Activated CD4-positive, CD25-positive, alpha-beta regulatory T cell treated with anti-CD3 and anti-CD28 coated beads, Interleukin-2, amount 50 U/mL, for 72 hours (primary cell): ENCODE data around the gene ODAD3.
"Not testable (repeated sequence)": the region's sequence is repeated elsewhere in the genome, so short reads cannot be mapped to it uniquely, and the experiment has no call there.

ENCODE experiments used
- DNase-seq: peaks from one replicate; pipeline ENCODE4 v3.0.0; 2021

ODAD3 gene

DNA sequence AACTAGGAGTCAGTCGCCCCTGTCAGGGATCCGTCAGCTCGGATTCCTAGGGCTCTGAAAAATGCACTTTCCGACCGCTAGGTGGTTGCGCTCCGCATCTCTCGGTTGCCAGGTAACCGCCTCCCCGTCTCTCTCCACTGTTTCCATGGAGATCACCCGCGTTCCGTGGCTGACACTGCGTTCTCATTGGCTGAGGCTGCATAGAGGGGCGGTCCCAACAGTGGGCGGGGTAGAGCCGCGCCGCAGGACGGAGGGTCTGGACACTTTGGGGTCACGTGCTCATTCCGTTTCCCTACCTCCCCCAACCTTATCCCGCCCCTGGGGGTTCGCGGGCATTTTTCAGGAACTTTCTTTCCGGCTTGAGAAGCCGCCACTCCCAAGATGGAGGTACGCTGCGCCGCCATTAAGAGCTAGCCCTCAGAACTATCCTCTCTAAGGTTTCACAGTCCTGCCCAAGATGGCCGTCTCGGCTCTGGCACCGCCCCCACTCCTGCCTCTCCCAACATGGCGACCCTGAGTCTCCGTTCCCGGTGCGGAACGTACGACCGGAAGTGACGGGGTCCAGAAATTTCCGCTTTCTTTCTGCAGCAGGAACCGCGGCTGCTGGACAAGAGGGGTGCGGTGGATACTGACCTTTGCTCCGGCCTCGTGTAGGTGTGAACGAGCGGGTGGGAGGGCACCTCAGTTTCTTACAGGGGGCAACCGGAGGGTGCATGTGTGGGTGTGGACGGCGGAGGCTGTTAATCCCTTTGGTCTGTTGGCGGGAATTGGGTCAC lies at the start of gene ODAD3, which contains the start of gene PRKCSH:
TSS of gene ODAD3 (minus strand) at position 65 of the 776 bp plus-strand sequence. CDS start 105 bp downstream, outside the sequence.
TSS of gene PRKCSH (plus strand) at position 579 of the 776 bp plus-strand sequence. CDS start 483 bp downstream, outside the sequence.
- peak; percentile 96 for DNase-seq

GRCh38 chr19:11483366-11484111 lies 48.6 kb upstream of the ODAD3 start:
- no peak for DNase-seq

DNA sequence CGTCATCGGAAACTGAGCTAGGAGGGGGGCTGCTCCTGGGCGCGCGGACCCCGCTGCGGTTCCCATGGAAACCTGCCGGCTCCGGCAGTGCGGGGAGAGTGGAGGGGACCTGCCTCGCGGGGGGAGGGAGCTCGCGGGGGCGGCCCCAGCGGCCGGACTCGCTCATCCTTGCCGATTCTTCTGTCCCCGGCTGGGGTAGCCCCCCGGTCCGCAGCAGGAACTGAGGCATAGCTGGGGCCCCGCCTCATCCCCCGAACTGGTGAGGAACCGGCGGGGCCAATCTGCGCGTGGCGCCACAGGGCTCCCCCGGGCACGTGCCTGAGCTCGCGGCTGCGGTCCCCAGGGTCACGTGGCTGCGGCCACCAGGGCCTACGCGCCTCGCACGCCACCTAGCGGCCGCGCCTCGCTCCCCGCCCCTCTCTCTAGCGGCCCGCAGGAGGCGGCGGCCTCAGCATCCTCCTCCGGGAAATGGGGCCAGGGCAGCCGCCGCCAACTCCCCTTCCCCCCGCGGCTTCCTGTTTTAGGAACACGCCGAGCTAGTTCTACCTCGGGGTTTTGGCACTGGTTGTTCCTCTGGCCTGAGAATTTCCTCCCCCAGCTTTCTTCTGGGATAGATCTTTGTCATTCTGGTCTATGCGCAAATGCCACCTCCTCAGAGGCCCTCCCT lies 47.6 kb upstream of the ODAD3 start:
- peak; percentile 94 for DNase-seq

DNA sequence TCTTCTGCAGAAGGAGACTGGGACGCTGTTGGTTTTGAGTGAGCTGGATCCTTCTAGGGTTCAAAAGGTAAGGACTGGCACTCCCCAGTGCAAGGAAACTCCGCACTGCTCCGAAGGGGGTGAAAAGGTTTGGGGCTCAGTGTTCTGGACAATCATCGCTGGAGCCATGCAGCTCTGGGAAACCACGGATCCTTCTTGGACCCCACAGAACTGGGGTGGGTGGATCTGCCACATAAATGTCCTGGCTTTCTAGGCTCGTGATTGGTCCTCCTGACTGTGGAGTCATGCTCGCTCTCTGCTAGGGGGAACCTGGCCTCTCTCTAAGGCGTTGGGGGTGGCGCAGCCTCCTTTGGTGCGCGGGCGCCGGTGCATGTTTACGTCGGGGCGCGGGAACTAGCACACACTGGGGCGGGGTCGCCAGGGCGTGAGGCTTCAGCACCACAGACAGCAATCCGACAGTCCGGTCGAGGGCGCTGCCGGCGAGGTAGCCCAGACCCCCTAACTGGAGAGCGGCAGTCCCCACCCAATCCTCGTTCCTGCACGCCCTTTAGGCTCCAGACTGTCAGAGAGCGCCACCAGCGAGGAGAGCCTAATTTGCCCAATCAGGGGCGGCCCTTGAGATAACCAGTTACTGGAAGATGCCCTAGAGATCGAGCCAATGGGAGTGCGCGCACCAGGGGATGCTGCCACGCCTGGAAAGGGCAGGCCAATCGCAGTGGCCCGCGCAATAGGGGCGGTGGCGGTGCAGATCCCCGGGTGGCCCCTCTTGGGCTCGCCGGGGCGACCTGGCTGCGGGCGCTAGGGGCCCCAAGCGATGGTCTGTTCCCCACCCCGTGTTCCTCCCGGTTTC lies 46.8 kb upstream of the ODAD3 start:
- peak; percentile 63 for DNase-seq

DNA sequence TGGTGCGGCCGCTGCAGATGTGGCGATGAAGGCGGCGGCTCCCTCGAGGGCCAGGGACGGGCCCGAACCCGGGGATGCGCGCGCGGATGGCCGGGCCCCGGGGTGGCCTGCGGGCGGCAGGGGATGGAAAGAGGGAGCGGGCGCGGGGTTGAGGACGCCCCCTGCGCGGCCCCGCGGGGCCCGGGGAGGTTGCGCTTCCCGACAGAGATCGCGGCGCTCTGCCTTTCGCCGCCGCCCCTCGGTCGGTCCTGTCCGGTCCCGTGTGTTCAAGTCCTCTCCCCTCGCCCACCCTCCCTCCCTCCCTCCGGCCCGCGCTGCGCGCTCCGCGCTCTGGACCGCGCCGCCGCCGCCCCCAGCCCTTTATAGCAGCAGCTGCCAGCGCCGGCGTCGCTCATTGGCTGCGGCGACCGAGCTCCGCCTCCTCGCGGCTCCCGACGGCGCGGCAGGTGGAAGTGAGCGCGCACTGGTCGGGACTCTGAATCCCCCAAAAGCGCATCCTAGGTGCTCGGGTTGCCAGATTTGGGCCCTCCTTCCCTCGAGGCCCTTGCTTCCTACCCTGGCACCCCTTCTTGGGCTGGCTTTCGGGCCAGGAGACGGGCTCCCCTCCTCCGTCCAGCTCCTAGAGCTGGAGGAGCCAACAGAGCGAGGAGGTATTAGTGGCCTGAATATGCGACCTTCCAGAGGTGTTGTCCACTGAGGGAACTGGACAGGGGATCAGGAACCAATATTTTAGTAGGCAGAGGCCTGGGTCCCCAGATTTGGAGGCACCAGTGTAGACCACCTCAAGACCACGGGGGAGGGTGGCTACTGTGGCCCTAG lies 46.0 kb upstream of the ODAD3 start, which contains the start of gene ELAVL3:
TSS of gene ELAVL3 (minus strand) at position 332 of the 819 bp plus-strand sequence. CDS start 438 bp downstream, outside the sequence.
- no peak for DNase-seq

- DNase-seq = no peak
Observed at GRCh38 chr19:11479898-11480714, 45.2 kb upstream of the ODAD3 start.

DNA sequence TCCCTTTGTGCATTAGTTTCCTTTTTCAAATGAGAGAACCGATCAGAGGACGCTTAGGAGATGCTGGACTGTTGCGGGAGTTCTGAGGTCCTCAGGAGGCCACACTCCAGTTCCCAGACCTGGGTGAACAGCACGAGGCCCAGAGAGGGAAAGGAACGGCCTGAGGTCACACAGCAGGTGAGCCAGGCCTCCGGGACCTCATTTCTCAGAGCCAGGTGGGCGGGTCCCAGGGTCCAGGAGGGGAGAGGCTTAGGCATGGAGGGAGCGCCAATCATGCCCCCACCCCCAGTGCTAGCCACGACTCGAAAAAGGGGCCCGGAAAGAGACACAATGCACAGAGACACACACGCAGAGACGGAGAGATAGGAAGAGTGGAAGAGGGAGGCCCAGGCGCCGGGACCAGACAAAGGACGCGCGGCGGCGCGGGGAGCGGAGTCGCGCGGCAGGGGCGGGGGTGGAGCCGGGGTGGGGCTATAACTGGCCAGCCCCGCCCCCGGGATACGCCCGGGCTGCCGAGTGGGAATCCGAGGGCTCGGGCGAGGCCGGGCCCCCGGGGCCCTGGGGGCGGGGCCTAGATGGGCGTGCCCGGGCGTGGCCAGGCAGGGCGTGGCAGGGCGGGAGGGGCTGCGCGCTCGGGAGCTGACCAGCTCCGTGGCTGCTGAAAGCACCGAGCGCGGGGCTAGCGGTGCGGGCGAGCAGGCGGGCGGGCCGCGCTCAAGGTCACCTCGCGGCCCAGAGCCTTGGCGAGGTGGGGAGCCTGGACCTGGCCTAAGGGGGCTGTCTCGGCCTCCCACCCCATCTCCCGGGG lies 44.4 kb upstream of the ODAD3 start:
- no peak for DNase-seq

DNA sequence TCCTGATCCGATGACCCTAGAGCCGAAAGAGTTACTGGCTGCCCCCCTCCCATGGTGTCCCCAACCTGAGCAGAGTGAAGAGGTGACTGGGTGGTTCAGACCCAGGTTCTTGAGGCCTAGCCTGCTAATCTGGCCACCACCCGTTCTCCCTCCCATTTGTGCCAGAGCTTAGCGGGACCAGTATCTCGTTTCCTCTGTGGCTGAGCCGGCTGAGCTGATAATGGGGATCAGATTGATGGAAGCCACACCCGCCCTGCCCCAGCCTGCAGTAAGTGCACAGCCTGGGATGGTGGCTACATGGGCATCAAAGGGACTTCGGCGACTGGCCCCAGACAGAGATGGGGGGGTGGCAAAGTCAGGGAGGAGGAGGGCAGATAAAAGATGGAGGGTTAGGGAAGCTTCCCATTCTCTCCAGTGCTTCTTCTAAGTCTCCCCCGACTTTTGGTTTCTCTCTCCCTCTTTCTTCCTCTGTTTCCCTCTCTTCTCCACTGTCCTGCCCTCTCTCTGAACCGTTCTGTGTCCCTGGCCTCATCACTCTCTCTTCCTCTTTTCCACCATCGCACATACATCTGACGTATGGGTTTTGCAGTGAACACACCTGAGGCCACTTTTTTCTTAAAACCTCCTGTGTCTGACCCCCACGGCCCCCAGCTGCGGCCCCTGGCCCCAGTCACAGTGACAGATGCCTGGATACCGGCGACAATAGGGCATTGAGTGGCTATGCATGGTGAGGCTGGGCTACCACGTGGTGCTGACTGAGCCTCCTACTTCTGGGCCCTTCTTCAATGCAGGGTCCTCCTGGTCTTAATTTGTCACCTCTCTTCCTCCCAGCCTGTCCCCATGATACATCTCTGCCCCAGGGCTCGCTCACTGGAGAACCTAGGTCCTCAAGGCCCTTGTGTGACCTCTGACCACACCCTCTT lies 43.5 kb upstream of the ODAD3 start:
- no peak for DNase-seq

DNA sequence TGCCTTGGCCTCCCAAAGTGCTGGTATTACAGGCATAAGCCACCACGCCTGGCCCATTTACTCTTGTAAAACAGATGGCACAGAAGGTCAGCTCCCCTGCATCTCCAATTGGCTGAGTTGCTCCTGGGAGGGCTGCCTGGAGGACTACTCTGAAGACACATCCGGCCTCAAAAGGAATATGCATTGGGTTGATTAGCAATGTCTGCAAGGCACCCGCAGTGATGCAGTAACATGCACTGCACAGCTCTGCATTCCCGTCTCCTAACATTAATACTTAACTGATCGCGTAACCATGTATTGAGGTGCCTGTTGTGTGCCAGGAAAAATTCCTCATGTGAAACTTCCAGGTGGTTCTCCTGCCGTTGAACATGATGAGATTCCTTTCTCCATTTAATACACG lies 40.9 kb upstream of the ODAD3 start:
- no peak for DNase-seq

DNA sequence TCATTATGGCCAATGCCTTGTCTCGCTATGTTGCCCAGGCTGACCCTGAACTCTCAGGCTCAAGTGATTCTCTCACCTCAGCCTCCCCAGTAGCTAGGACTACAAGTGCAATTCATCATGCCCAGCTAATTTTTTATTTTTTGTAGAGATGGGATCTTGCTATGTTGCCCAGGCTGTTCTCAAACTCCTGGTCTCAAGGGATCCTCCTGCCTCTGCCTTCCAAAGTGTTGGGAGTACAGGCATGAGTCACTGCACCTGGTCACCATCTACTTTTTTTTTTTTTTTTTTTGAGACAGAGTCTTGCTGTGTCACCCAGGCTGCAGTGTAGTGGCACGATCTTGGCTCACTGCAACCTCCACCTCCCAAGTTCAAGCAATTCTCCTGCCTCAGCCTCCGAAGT lies 40.4 kb upstream of the ODAD3 start:
- DNase-seq = not testable (repeated sequence)

GRCh38 chr19:11473725-11474124 lies 38.8 kb upstream of the ODAD3 start:
- DNase-seq = no peak

DNA sequence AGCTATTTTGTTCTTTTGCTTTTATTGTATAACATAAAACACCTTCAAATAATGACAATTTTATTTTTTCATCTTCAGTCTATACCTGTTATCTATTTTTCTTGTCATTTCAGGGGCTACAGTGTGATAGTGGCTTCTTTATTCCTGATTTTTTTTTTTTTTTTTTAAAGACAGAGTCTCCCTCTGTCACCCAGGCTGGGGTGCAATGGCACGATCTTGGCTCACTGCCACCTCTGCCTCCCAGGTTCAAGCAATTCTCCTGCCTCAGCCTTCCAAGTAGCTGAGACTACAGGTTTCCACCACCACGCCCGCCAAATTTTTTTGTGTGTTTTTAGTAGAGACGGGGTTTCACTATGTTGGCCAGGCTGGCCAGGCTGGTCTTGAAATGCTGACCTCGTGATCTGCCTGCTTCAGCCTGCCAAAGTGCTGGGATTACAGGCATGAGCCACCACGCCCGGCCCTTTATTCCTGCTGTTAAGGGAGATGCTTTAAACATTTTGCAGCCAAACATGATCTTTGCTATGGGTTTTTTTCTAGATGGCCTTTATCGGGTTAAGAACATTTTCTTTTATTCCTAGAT lies 33.4 kb upstream of the ODAD3 start:
- DNase-seq = not testable (repeated sequence)

- no peak for DNase-seq
Observed at GRCh38 chr19:11465600-11465999, 30.7 kb upstream of the ODAD3 start.

DNA sequence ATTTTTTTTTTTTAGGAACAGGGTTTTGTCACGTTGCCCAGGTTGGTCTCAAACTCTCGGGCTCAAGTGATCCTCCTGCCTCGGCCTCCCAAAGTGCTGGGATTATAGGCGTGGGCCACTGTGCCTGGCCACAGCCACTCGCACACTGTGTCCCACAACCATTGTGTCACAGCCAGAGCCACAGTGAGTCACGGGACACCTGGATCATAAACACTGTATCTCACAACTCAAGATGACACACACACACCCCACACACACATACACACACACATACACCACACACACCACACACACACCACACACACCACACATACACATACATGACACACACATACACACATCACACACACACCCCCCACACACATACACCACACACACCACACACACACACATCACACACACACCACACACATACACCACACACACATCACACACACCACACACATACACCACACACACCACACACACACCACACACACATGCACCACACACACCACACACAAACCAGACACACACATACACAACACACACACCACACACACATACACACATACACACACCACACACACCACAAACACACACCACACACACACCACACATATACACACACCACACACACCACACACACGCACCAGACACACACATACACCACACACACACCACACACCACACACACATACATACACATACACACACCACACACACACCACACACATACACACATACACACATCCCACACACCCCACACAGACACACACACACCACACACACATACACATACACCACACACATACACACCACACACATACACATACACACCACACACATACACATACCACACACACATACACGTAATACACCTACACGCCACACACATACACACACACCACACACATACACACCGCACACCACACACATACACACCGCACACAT lies 29.7 kb upstream of the ODAD3 start:
- no peak for DNase-seq

- DNase-seq = no peak
Observed at GRCh38 chr19:11463391-11463790, 28.5 kb upstream of the ODAD3 start.

DNA sequence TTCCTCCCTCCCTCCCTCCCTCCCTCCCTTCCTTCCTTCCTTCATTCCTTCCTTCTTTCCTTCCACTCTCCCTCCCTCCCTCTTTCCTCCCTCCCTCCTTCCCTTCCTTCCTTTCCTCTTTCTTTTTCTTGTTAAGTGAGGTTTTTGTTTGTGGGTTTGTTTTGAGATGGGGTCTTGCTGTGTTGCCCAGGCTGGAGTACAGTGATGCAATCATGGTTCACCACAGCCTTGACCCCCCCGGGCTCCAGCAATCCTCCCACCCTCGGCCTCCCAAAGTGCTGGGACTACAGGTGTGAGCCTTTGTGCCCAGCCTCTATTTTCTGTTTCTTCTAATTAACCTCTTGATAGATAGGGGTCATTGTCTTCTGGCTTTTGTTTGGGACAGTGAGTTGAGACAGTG lies 26.5 kb upstream of the ODAD3 start:
- no peak for DNase-seq

DNA sequence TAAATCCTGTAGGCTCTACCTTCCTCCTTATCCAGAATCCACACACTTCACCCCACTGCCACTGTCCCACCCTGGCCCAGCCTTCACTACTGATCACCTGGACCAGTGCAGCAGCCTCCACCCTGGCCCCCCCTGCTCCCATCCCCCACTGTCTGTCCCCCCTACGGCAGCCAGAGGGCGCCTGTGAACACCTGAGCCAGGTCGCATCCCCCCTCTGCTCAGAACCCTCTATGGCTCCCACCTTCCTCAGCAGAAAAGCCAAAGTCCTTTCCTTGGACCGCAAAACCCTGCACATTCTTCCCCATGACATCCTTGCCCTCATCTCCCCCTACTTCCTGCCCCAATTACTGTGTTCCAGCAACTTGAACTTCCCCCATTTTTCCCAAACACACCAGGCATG lies 25.3 kb upstream of the ODAD3 start:
- DNase-seq = no peak
